NK-92 (cell line): ENCODE results near the gene PLAGL2.
"Not testable (repeated sequence)": the region's sequence is repeated elsewhere in the genome, so short reads cannot be mapped to it uniquely, and the experiment has no call there.

Experiments
- DNase-seq: peaks from one replicate; lab custom pipeline; 2025; ENCODE audit not compliant: unreplicated experiment; lab: John Stamatoyannopoulos, UW

The PLAGL2 gene

DNA sequence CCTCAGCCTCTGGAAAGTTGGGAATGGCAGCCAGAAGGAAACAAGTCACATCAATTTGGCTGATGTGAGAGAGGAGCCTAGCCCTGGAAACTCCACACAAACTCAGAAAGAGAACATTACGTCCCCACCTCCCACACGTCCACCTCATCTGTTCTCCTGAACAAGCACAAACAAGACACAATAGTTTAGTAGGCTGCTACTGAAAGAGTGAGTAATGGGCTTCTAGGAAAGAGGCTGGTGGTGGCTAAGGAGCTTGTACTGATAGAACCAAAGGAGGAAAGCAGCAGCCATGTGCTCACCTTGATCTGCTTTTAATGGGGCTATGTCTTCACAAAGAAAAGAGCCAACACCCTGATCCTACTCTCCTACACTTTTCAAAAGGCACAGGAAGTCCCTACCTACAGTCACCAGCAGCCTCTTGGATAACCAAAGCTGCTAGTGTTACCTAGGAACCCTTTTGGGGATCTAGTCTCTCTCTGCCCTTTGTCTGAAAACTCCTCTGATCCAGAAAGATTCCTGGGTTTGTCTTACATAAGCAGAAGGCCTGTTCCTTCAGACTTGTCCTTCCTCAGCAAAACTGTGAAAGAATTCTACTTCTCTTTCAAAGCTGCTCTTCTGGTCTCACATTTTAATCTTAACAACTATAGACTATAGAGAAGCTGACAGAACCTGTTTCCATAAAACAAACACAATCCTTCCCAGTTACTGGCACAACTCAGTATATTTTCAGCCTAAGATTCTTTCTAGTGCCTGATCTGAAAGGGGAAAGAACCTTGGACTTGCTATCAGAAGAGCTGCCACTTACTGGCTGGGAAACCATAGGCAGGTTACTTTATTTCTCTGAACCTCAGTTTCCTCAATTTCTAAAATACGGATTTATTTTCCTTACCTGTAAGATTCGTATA, 3.1 kb downstream of the PLAGL2 start:
- DNase-seq: no peak

GRCh38 chr20:32203356-32204204, 4.0 kb downstream of the PLAGL2 start:
- no peak for DNase-seq

- no peak for DNase-seq
Observed at GRCh38 chr20:32201977-32202363, 5.6 kb downstream of the PLAGL2 start.

DNA sequence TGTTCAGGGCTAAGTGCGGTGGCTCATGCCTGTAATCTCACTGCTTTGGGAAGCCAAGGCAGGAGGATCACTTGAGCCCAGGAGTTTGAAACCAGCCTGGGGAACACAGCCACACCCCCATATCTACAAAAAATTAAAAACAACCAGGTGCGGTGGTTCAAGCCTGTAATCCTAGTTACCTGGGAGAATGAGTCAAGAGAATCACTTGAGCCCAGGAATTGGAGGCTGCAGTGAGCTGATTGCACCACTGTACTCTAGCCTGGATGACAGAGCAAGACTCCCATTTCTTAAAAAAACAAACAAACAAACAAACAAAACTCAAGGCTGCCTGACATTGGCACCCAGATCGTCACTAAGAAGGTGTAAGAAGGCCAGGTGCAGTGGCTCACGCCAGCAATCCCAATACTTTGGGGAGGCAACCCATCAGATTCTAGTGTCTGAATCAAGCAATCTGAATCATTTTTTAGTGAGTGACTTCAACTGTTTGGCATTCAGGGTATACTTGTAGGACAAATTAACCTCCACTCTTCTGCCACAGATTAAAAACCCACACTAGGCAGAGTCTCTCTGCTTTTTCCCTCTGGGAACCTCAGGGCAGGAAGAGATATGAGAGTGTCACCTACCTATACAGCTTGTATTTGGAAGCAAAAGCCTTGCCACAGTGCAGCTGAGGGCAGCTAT, 6.1 kb downstream of the PLAGL2 start:
- no peak for DNase-seq

DNA sequence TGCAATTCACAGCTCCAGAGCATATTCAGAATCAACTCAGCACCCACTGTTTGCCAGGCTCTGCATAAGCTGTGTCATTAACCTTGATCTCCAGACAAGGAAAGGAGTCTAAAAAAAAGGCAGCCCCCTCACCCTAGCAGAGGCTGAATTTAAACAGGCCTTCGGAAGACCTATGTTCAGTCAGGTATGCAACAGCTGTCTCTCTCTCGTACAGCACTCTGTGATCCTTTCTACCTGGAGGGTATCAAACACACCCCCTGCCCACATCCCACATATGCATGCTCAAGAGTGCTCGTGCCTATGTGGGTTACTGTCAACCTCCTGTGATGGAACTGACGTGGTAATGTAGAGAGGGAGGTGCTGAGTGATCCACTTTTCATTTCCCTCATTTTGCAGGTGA, 8.5 kb downstream of the PLAGL2 start:
- no peak for DNase-seq

- DNase-seq: not testable (repeated sequence)
Observed at GRCh38 chr20:32197136-32197535, 10.4 kb downstream of the PLAGL2 start.

GRCh38 chr20:32196613-32197012, 10.9 kb downstream of the PLAGL2 start:
- not testable (repeated sequence) for DNase-seq

DNA sequence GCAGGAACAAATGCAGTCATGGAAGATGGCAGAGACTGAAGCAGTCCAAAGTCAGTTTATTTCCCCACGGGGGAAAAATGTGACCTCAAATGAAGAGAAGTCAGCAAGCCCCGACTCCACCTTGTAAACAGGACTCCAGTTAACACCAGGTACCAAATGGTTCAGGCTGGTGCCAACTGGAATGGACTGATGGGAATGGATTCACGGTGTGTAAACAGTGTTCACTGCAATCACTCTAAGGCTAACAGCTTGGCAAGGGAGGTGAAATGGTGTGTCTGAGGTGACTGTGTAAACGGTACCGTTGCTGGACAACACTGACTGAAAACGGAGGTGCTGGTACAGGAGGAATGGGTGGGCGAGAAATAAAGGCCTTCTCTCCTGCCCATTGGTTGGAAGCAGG, 12.0 kb downstream of the PLAGL2 start:
- no peak for DNase-seq

DNA sequence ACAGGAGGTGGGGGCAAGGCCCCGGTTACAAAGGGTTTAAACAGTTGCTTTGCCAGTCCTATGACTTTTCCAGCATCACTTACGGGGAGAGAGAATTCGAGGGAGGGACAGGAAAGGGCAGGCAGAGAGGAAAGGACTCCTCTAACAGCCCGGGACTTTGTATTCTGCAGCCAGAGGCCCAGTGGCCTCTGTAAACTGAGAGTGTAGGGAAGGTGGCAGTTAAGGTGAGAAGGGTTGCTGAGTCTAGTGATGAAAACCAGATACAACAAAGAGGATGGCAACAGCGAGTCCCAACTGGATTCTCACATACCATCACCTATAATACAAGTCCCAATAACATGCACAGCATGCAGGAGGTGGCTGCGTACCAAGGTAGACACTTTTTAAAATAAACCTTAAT, 13.5 kb downstream of the PLAGL2 start:
- DNase-seq: no peak

- not testable (repeated sequence) for DNase-seq
Observed at GRCh38 chr20:32193336-32193735, 14.2 kb downstream of the PLAGL2 start.

- no peak for DNase-seq
Observed at GRCh38 chr20:32192698-32193097, 14.8 kb downstream of the PLAGL2 start.

- DNase-seq: no peak
Observed at GRCh38 chr20:32191873-32192272, 15.7 kb downstream of the PLAGL2 start.

GRCh38 chr20:32191422-32191821, 16.1 kb downstream of the PLAGL2 start:
- no peak for DNase-seq

DNA sequence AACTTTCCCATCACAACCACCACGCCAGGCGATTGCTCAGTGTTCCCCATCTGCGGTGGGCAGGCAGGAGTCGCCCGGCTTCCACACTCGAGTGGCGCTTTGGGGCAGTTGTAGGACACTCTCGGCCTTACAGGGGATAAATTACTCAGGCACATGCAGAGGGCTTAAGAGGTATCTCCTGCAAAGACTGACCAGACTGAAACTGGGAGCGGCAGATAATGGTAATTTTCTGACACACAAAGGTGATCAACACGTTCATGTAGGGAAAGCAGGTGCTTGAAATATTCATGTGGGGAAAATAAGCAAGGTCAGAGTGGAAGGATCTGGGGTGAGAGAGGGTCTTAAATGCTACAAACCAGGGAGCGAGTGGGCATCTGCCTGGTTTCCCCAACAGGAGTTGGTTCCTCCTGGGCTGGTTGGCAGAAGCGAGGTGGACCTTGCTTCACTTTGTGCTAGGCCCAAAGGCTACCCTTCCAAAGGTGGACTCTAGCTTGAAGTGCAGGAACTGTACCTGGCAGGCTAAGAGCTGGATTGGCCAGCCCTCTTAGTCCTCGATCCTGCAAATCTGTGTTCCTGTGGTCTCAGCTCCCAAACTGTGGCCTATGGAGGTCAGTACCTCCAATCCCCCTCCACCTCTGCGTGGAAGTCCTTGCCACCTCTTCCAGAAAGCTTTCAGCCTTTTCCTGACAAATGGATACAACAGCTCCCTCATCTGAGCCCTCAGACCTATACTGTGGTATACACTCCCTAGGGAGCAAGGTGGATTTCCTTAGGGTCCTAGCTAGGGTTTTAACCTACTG, 16.7 kb downstream of the PLAGL2 start:
- no peak for DNase-seq

GRCh38 chr20:32189691-32190615, 17.6 kb downstream of the PLAGL2 start:
- no peak for DNase-seq

DNA sequence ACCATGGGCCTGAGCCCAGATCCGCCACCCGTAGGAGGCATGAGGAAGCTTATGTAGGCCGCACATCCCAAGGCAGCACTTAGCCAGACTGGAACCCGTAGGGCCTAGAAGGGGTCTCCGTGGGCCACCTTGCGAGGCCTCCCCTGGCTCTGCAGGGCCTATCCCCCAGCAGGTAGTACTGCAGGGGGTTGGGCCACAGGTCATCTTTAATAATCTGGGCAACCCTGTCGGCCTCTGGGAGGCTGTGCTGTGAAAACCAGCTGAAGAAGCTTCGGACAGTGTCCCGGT, 18.5 kb downstream of the PLAGL2 start:
- no peak for DNase-seq

GRCh38 chr20:32188376-32189122, 19.0 kb downstream of the PLAGL2 start:
- DNase-seq: no peak

- DNase-seq: no peak
Observed at GRCh38 chr20:32186506-32186905, 21.0 kb downstream of the PLAGL2 start.

DNA sequence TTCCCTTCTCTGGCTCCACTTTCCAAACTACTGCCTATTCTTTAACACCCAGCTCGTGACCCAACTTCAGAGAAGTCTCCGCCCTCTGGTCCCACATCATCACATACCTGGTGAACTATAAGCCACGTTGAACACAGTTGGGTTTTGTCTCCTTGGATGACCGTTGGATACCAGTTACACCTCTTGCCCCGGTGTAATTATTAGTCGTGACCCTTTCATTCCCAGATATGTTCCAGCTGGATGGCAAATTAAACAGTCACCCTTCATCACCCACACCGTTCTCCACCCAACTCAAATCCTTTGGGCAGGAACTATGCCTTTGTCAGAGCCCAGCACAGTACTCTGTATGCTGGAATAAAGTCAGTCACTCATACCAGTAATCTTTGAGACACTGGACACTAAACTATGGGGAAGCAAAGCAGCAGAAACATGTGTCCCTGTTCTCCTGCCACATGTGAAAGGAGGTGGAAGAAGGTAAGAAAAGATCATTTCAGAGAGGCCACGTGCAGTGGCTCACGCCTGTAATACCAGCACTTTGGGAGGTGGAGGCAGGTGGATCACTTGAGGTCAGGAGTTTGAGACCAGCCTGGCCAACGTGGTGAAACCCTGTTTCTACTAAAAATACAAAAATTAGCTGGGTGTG, 22.5 kb downstream of the PLAGL2 start:
- DNase-seq: no peak
